MCF 10A (cell line): ENCODE measurements around the gene ACTRT2. TPM values are rescaled to one million over a fixed set of nuclear protein-coding genes. Genes with fewer than 3 reads are reported as not detected.

ENCODE experiments used
- BruUV-seq: library from RNA; stranded (reverse); fragments of 400-500 nt; replicated peaks from 2 replicates; lab custom pipeline; 2021; lab: Mats Ljungman, UMichigan
- CTCF ChIA-PET: fragments of 300-600 bp; sonication (Branson Sonifier 250); formaldehyde crosslinking; extraction: SDS; loops from one replicate; lab custom pipeline; 2021; ENCODE audit warnings: antibody characterized with exemption, inconsistent platforms; lab: Yijun Ruan, JAX
- POLR2A ChIA-PET: fragments of 300-600, 350-650 bp; sonication (Branson Sonifier 250); formaldehyde crosslinking; extraction: SDS; loops from one replicate; lab custom pipeline; 2020; ENCODE audit warnings: antibody characterized with exemption, inconsistent platforms; lab: Yijun Ruan, JAX
- DNase-seq: peaks from one replicate; pipeline ENCODE4 v3.0.0-alpha.2; 2018; ENCODE audit not compliant: unreplicated experiment
- H3K27ac Mint-ChIP-seq: one replicate; pipeline ENCODE4 v1.8.0; 2022; ENCODE audit warnings: mild to moderate bottlenecking, low read depth, mixed read lengths; ENCODE audit not compliant: unreplicated experiment
- H3K27me3 Mint-ChIP-seq: one replicate; pipeline ENCODE4 v1.8.0; 2022; ENCODE audit warnings: mixed read lengths; ENCODE audit not compliant: insufficient read depth, unreplicated experiment
- H3K36me3 Mint-ChIP-seq: one replicate; pipeline ENCODE4 v1.8.0; 2022; ENCODE audit warnings: mild to moderate bottlenecking, moderate library complexity, mixed read lengths; ENCODE audit not compliant: insufficient read depth, unreplicated experiment
- H3K4me1 Mint-ChIP-seq: one replicate; pipeline ENCODE4 v1.8.0; 2022; ENCODE audit warnings: mixed read lengths; ENCODE audit not compliant: insufficient read depth, unreplicated experiment
- H3K4me3 Mint-ChIP-seq: one replicate; pipeline ENCODE4 v1.8.0; 2022; ENCODE audit warnings: mild to moderate bottlenecking, moderate library complexity, mixed read lengths; ENCODE audit not compliant: unreplicated experiment
- H3K9me3 Mint-ChIP-seq: one replicate; pipeline ENCODE4 v1.8.0; 2022; ENCODE audit warnings: mixed read lengths; ENCODE audit not compliant: unreplicated experiment
- intact Hi-C: fragments of 100-400 bp; cut with micrococcal nuclease; formaldehyde crosslinking; loops from 2 replicates; pipeline ENCODE4 v1.14.1; 2022
- total RNA-seq: library from RNA; stranded (reverse); gene quantifications from 2 replicates; pipeline ENCODE4 v1.2.3, GENCODE V29; 2022
- TF ChIP-seq, protein P1 (sequence below): fragments of 200-600 bp; IDR thresholded peaks from one replicate; pipeline ENCODE4 v1.8.0; 2022; ENCODE audit warnings: antibody characterized with exemption, mild to moderate bottlenecking; ENCODE audit not compliant: unreplicated experiment

ACTRT2 gene
- total RNA-seq, 1 experiment from 2014 or later = not detected

DNA sequence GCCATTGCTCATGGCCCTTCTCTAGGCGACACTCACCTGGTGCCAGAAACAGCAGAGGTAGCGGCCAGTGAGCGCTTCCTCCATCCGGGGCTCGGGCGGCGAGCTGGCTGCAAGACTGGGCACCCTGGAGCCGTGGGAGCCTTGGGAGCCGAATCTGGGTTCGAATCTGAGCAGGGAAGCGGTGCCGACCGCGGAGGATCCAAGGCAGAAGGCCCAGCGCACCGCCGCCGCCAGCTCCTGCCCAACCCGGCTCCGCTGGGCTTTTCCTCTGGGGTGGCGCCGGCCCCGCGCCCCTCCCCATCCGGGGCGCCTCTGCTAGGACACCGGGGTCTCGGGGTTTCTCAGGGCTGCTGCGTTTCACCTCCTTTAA lies 46.0 kb downstream of the ACTRT2 start:
- DNase-seq = no peak
- Mint-ChIP-seq H3K27me3 (no peaks in the 10 kb centered on the region), H3K27ac (no peak overlapping the region), H3K4me1 (no peaks in the 10 kb centered on the region), H3K9me3 (peaks cover 6% of the 10 kb centered on the region), H3K36me3 (no peaks in the 10 kb centered on the region), H3K4me3 (no peak overlapping the region)
- intact Hi-C loops = no loop called here
- ChIA-PET POLR2A (no interaction called here), CTCF (no interaction called here)
- no TSS peak for BruUV-seq
- TF ChIP-seq, protein P1, sequence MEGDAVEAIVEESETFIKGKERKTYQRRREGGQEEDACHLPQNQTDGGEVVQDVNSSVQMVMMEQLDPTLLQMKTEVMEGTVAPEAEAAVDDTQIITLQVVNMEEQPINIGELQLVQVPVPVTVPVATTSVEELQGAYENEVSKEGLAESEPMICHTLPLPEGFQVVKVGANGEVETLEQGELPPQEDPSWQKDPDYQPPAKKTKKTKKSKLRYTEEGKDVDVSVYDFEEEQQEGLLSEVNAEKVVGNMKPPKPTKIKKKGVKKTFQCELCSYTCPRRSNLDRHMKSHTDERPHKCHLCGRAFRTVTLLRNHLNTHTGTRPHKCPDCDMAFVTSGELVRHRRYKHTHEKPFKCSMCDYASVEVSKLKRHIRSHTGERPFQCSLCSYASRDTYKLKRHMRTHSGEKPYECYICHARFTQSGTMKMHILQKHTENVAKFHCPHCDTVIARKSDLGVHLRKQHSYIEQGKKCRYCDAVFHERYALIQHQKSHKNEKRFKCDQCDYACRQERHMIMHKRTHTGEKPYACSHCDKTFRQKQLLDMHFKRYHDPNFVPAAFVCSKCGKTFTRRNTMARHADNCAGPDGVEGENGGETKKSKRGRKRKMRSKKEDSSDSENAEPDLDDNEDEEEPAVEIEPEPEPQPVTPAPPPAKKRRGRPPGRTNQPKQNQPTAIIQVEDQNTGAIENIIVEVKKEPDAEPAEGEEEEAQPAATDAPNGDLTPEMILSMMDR = no peak

DNA sequence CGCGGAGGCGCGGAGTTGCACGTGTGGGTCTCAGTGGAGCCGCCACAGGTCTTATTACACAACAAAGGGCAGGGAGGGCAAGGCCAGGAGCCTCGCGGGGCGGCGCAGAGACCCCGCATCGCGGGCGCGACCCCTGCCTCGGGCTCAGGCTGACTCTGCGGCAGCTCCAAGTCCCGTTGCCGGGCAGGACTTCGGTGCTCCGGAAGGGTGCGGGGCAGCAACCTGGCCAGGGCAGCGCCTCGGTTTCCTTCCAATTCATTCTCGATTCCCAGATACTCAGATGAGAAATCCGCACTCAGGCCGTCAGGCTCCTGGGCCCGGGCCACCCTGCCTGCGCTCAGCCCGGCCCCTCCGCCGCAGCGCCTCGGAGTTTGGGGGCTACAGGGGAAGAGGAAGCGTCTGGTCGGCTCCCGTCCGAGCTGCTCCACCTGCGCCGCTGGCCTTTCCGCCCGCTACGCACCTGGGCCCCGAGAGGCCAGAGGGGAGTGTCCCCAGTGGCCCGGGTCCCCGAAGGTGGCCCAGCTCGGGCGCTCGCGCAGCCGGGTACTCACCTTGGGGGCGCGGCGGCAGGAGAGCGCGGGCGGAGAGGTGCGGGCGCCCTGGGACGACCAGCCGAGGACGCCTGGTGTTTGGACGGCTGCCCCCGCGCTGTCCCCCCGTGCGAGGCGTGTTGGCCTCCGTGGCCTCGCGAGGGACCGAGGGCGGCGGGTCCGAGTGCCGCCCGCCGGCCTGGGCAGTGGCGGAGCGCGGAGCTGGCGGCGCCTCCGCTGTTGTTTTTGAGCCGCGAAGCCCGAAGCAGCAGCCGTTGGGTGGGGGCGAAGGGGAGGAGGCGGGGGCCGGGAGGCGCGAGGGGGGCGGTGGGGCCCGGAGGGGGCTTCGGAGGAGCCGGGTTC lies 46.6 kb downstream of the ACTRT2 start:
- no peak overlapping the region for H3K4me3 Mint-ChIP-seq
- H3K27me3 Mint-ChIP-seq = no peaks in the 10 kb centered on the region
- no peaks in the 10 kb centered on the region for H3K4me1 Mint-ChIP-seq
- ChIA-PET CTCF (no interaction called here), POLR2A (no interaction called here)
- peaks cover 6% of the 10 kb centered on the region for H3K9me3 Mint-ChIP-seq
- no peak for DNase-seq
- TF ChIP-seq, protein P1 = no peak
- H3K36me3 Mint-ChIP-seq = no peaks in the 10 kb centered on the region
- intact Hi-C loops = no loop called here
- no TSS peak for BruUV-seq
- no peak overlapping the region for H3K27ac Mint-ChIP-seq

DNA sequence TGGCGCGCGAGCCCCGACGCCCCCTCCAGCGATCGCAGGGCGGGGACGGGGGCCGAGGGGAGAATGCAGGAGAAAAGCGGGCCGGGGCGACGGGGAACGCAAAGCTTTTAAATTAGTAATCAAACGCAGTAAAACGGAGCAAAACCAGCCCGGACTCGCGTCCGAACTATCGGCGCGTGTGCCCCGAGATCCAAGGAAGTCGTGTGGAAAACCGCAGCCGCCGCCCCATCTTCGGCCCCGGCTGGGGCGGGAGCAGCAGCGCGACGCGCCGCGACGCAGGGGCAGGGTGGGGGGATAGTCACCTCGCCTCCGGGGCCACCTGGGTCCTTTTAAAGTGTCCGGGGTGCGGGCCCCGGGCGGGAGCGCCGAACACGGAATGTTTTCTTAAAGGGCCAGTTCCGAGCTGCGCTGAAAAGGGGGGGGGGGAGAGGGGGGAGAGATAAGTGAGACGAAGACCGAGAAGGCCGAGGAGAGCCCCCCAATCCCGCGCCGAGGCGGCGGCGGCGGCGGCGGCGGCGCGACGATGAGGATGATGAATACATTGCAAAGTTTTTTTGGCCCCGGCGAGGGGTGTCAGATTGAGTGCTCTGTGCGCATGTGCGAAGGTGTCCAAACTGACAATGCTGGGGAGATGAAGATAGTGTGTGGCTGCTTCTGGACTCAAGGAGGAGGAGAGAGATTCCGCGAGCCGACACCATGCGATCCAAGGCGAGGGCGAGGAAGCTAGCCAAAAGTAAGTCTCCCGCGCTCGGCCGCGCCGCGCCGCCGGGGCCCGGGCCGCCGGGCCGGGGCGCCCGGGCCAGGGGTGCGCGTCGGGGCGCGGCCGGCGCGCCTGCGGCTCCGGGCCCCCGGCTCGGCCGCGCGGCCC lies 47.5 kb downstream of the ACTRT2 start, which contains the start of gene PRDM16:
Gene PRDM16 (plus strand): TSS at position 640 of the 868 bp plus-strand sequence. CDS start 57 bp downstream, at position 697.
- ChIA-PET CTCF (no interaction called here), POLR2A (no interaction called here)
- no TSS peak for BruUV-seq
- intact Hi-C loops = no loop called here
- Mint-ChIP-seq H3K36me3 (no peaks in the 10 kb centered on the region), H3K27me3 (no peaks in the 10 kb centered on the region), H3K27ac (no peak within 1 kb of the TSS), H3K4me1 (no peaks in the 10 kb centered on the region), H3K4me3 (no peak within 1 kb of the TSS), H3K9me3 (peaks cover 6% of the 10 kb centered on the region)
- TF ChIP-seq, protein P1 = no peak
- DNase-seq = no peak
